Endothelial cell (in vitro differentiated cells): Measurements from ENCODE around the gene GALNT6. TPM values are rescaled to one million over a fixed set of nuclear protein-coding genes. Genes with fewer than 3 reads are reported as not detected.

Experiments
- DNase-seq: peaks from one replicate; pipeline ENCODE4 v3.0.0; 2021; ENCODE audit warnings: low spot score
- H3K27ac Mint-ChIP-seq: one replicate; pipeline ENCODE4 v1.8.0; 2021; ENCODE audit warnings: mixed read lengths, inconsistent platforms; ENCODE audit not compliant: unreplicated experiment
- H3K27me3 Mint-ChIP-seq: one replicate; pipeline ENCODE4 v1.8.0; 2021; ENCODE audit warnings: mild to moderate bottlenecking, moderate library complexity, mixed read lengths, inconsistent platforms; ENCODE audit not compliant: unreplicated experiment
- H3K36me3 Mint-ChIP-seq: one replicate; pipeline ENCODE4 v1.8.0; 2021; ENCODE audit warnings: mild to moderate bottlenecking, low read depth, mixed read lengths, inconsistent platforms; ENCODE audit not compliant: unreplicated experiment
- H3K4me1 Mint-ChIP-seq: one replicate; pipeline ENCODE4 v1.8.0; 2021; ENCODE audit warnings: mild to moderate bottlenecking, mixed read lengths, inconsistent platforms; ENCODE audit not compliant: unreplicated experiment
- H3K4me3 Mint-ChIP-seq: one replicate; pipeline ENCODE4 v1.8.0; 2021; ENCODE audit warnings: mild to moderate bottlenecking, mixed read lengths, inconsistent platforms; ENCODE audit not compliant: unreplicated experiment
- H3K9me3 Mint-ChIP-seq: one replicate; pipeline ENCODE4 v1.8.0; 2021; ENCODE audit warnings: mixed read lengths, inconsistent platforms; ENCODE audit not compliant: unreplicated experiment
- CTCF ChIP-seq: fragments of 200-600 bp; sonication (generic); IDR thresholded peaks from one replicate; pipeline ENCODE4 v1.5.0; 2021; ENCODE audit warnings: antibody characterized with exemption; ENCODE audit not compliant: unreplicated experiment
- total RNA-seq: library from RNA; stranded (reverse); fragmentation: NEBNext Ultra II Directional; extraction: Animal tissue kit (Norgen Biotek cat#: 25700); gene quantifications from one replicate; pipeline ENCODE4 v1.2.1, GENCODE V29; 2021; ENCODE audit not compliant: unreplicated experiment

The GALNT6 gene
- total RNA-seq, 1 donor from 2014 or later, result 12.5 TPM

- no peaks in the 10 kb centered on the region for H3K9me3 Mint-ChIP-seq
Measured at GRCh38 chr12:51413791-51414190, 22.6 kb upstream of the GALNT6 start.

GRCh38 chr12:51413149-51413548, 21.9 kb upstream of the GALNT6 start:
- Mint-ChIP-seq H3K4me1 (peaks cover 12% of the 10 kb centered on the region), H3K9me3 (no peaks in the 10 kb centered on the region), H3K27ac (no peak overlapping the region), H3K36me3 (no peaks in the 10 kb centered on the region), H3K4me3 (no peak overlapping the region), H3K27me3 (no peaks in the 10 kb centered on the region)
- no peak for DNase-seq
- no peak for TF ChIP-seq CTCF

More at GRCh38 chr12:51413791-51414190, 22.6 kb upstream of the GALNT6 start:
- peaks cover 14% of the 10 kb centered on the region for H3K4me1 Mint-ChIP-seq
- no peak for DNase-seq
- no peaks in the 10 kb centered on the region for H3K36me3 Mint-ChIP-seq
- no peaks in the 10 kb centered on the region for H3K27me3 Mint-ChIP-seq
- H3K27ac Mint-ChIP-seq, result no peak overlapping the region
- H3K4me3 Mint-ChIP-seq, result no peak overlapping the region
- no peak for TF ChIP-seq CTCF

GRCh38 chr12:51409846-51410245, 18.6 kb upstream of the GALNT6 start:
- H3K27me3 Mint-ChIP-seq, result peaks cover 4% of the 10 kb centered on the region

GRCh38 chr12:51407604-51408003, 16.4 kb upstream of the GALNT6 start:
- H3K4me3 Mint-ChIP-seq, result no peak overlapping the region
- no peaks in the 10 kb centered on the region for H3K4me1 Mint-ChIP-seq
- no peak for DNase-seq

More at GRCh38 chr12:51409846-51410245, 18.6 kb upstream of the GALNT6 start:
- Mint-ChIP-seq H3K27ac (no peak overlapping the region), H3K36me3 (no peaks in the 10 kb centered on the region), H3K9me3 (no peaks in the 10 kb centered on the region), H3K4me1 (peaks cover 5% of the 10 kb centered on the region), H3K4me3 (no peak overlapping the region)
- no peak for TF ChIP-seq CTCF
- DNase-seq, result no peak

GRCh38 chr12:51406859-51407258, 15.7 kb upstream of the GALNT6 start:
- no peak overlapping the region for H3K4me3 Mint-ChIP-seq

More at GRCh38 chr12:51407604-51408003, 16.4 kb upstream of the GALNT6 start:
- H3K36me3 Mint-ChIP-seq, result no peaks in the 10 kb centered on the region
- H3K27me3 Mint-ChIP-seq, result peaks cover 4% of the 10 kb centered on the region
- H3K27ac Mint-ChIP-seq, result no peak overlapping the region
- TF ChIP-seq CTCF, result no peak
- no peaks in the 10 kb centered on the region for H3K9me3 Mint-ChIP-seq

More at GRCh38 chr12:51406859-51407258, 15.7 kb upstream of the GALNT6 start:
- no peak for TF ChIP-seq CTCF
- peaks cover 4% of the 10 kb centered on the region for H3K27me3 Mint-ChIP-seq
- H3K27ac Mint-ChIP-seq, result no peak overlapping the region
- no peaks in the 10 kb centered on the region for H3K4me1 Mint-ChIP-seq
- no peaks in the 10 kb centered on the region for H3K36me3 Mint-ChIP-seq
- DNase-seq, result no peak
- no peaks in the 10 kb centered on the region for H3K9me3 Mint-ChIP-seq
